GM12872 (cell line): Measurements from ENCODE around the gene CD6.

Experiments used
- CTCF ChIP-seq: IDR thresholded peaks from 3 replicates; pipeline ENCODE4 v1.5.1; 2011; ENCODE audit warnings: low read depth, mild to moderate bottlenecking, low read length, moderate library complexity; ENCODE audit not compliant: insufficient read depth

CD6 gene

GRCh38 chr11:60948250-60948649 lies 23.2 kb upstream of the CD6 start:
- no peak for TF ChIP-seq CTCF

GRCh38 chr11:60950024-60950423 lies 21.5 kb upstream of the CD6 start:
- no peak for TF ChIP-seq CTCF

- TF ChIP-seq CTCF, result no peak
These were observed 20.4 kb upstream of the CD6 start for GRCh38 chr11:60950933-60951605.

DNA sequence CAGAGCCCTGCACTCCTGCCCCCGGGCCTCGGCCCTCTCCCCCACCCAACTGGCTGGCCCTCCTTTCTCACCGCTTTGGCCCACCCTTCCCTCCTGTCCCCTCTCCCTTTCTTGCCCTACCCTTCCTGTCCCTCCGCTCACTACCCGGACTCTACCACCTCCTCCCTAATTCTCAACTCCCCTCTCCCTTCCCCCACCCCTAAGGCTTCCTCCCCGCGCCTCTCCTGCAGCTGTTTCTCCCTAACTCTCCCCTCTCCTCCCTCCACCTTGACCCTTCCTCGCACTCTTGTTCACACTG lies 19.9 kb upstream of the CD6 start:
- no peak for TF ChIP-seq CTCF

DNA sequence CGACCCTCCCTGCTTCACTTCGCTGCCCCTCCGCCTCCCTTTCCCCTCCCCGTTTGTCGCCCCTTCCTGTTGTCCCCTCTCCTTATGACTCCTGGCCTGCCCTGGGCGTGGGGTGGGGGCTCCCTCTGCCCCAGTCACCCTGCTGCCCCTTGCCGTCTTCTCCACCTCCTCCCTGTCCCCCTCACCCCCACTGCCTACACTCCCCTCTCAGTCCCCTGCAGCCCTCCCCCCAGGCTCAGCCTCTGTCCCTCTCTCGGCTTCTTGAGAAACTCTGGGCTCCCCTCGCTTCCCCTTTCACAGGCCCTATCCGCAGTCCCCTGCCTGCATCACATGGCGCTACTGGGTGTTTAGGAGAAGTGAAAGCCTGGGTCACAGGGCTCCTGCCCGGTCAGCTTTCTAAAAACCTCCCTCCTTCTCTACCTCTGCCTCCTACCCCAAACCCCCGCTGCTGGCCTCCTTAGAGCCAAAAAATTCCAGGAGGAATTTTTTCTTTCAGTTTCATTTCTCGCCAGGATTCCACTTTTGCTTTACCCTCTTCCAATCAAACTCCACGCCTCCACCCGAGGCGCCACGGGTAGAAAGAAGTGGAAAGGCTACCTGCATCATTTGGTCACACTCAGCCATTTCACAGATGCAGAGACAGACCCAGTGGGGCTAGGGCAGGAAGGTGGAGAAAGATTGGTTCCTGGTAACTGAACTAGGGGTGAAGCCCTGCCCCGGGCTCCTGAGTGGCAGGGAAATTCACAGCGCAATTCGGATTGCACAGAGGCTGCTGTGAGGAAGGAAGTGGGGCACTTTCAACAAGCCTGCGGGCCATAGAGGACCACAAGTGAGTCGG lies 19.4 kb upstream of the CD6 start, which contains the start of gene SLC15A3:
Gene SLC15A3, minus strand, starts transcription at position 273 of the 838 bp plus-strand sequence. CDS start 625 bp downstream, outside the sequence.
- TF ChIP-seq CTCF, result no peak

DNA sequence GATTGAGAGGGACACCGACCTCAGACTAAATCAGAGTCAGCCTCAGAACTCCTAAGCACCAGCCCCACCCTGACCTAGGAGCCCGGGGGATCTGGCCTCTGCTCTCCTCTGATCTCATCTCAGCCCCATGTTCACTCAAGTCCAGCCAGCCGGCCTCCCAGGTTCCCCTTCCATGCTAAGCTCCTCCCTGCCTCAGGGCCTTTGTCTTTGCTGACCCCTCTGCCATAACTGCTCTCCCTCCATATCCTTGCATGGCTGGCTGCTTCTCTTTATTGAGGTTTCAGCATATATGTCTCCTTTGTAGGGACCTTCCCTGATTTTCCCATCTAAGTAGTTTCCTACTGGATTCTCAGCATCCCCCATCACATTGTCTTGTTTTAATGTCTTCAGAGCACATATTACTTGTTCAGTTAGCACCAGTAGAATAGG lies 18.7 kb upstream of the CD6 start:
- TF ChIP-seq CTCF, result no peak

DNA sequence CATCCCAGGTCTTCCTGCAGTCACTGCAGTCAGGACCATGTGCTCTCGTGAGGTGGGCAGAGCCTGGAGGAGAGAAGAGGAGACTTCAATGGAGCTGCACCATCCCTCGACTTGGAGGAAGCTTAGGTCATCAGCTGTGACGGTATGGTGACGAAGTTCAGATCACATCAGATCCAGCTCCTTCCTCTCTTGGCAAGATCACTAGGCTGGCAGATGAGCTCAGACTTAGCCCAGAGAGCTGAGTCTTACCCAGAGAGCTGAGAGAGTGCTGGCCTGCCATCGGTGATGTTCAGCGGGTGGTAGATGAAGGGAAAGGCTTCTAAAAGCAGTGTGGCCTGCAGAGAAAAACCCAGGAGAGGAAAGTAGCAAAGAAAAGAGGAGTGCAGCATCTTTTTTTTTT lies 17.7 kb upstream of the CD6 start:
- no peak for TF ChIP-seq CTCF
